ENCODE measurements around the gene EPM2AIP1.
"Not testable (repeated sequence)": the region's sequence is repeated elsewhere in the genome, so short reads cannot be mapped to it uniquely, and the experiment has no call there.

EPM2AIP1 gene

DNA sequence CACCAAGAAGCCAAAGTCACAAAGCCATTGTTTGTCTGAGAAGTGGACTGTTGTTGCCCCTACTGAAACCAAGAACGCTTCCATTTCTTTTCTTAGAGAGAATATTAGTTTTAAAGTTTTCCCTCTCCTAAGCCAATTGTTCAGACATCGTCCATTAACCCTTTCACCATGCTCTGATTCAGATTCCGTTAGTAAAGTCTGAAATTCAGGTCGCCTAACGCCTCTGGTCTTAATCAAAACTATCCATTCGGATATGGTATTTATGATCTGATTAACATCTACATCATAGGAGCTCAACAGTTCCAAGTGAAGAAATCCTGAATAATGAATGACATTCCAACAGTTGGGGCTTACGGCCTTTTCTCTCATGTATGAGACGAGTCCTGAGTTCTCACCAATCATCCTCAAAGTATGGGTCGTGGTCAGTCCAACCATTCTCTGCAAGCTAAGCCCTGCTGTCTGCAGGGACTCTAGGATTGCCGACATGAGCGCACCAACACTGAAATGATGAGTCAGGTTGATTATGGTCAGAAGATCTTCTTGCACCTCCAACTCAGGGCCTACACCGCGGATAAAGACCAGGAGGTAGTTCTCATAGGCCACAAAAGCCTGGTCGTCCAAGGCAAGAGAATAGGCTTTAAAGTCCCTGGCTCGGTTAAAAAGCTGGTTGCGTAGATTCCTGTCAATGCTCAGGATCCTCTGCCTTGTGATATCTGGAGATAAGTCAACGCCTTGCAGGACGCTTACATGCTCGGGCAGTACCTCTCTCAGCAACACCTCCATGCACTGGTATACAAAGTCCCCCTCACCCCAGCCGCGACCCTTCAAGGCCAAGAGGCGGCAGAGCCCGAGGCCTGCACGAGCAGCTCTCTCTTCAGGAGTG is 767 bp downstream of the EPM2AIP1 start:
- peak; percentile 59 for DNase-seq

DNA sequence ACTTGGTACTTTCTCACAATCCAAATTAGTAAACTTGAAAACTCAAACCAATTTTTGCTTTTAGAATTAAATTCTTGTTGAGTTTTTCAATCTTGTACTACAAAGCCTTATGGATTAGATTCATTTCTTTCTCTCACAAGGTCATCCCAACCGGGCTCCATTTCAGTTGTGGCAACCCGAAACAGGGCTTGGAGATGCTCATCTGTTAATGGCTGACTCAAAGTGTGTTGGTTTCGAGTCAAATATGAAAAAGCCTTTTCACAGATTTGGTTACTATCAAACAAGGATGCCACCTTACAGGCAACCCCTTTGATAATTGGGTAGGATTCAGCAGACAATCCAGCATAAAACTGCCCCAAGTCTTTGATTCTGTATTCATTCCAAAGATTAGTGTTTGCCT is 1.8 kb downstream of the EPM2AIP1 start:
- DNase-seq: no peak

DNA sequence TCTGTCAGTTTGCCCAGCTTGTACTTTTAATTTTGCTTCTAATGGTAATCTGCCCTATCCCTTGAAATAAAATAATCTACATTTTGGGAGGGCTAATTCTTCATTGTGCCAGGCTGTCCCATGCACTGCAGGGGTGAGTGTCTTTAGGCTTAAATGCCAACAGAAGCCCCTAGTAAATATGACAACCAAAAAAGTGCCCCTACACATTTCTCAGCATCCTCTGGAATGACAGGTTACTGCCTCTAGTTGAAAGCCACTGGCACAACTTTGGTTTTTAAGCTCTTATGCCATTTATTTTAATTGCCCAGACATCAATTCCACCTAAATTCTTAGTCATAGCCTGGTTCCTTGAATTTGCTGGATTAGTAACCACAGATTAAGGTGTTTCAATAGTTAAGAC is 3.4 kb downstream of the EPM2AIP1 start:
- no peak for DNase-seq

DNA sequence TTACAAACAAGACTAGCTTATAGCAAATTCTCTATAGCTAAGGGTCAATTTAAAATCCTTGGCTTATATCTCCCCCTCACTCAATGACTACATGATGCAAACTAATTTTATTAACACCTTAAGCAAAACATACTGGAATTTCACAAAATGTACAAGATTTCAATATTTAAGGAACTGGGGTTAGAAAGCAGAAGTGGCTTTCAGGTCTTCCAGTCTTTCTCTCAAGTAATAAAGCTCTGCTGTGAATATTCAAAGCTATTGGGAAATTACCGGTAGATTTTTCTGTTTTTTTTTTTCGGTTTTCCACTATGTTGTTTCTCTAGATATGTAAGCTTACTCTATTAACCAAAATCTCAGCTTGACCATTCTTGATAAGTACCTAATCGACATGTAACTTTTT is 3.9 kb downstream of the EPM2AIP1 start:
- DNase-seq: no peak

DNA sequence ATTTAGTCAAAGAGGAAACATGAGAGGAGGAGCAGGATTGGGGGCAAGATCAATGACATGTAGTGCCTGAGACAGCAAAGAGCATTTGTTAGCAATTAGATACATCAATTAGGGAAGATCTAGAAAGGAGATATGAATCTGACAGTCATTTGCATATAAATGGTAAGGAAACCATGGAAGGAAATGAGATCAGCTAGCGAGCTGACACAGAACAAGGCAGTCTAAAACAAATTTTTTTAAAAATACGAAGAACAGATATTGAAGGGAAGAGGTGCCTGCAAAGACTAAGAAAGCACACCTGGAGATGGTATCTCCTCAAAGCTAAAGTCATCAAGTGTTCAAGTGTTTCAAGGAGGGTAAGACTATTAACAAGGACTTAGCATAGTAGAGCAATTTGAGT is 4.6 kb downstream of the EPM2AIP1 start:
- DNase-seq: no peak

DNA sequence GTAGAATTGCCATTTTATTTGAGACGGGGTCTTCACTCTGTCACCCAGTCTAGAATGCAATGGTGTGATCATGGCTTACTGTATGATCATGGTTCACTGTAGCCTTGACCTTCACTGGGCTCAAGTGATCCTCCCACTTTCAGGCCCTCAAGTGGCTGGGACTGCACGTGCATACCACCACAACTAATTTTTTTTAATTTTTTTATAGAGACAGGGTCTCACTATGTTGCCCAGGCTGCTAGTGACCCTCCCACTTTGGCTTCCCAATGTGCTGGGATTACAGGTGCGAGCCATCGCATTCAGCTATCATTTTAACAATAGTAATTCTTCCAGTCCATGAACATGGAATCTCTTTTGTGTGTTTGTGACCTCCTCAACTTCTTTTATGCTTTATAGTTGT is 11.9 kb downstream of the EPM2AIP1 start:
- no peak for DNase-seq

DNA sequence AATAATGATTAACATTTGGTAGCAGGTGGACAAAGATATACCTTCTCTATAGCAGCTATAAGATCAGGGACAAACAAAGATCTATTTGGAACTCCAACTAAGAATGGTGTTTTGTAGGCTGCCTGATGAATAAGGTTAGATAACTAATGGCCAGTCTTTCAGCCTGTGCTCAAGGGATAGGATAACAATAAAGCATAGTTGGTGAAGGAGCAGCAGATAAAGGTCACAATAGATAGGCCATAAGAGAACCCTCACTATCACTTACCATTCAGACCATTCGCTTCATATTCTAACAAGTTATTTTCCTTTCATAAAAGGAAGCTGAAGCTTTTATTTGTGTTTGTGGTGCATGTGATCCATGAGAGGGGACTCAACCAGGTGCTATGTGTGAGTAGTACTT is 19.8 kb downstream of the EPM2AIP1 start:
- no peak for DNase-seq

DNA sequence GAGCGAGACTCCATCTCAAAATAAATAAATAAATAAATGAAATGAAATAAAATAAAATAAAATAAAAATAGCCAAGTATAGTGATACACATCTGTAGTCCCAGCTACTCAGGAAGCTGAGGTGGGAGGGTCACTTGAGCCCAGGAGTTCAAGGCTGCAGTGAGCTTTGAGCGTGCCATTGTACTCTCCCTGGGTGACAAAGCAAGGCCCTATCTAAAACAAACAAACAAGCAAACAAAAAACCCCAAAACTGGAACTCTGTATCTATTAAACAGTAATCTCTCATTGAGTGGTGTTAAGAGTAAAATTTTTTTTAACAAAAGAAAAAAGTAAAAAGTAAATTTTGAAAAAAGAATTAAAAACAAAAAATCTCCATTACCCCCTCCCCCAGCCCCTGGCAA is 20.8 kb downstream of the EPM2AIP1 start:
- no peak for DNase-seq

DNA sequence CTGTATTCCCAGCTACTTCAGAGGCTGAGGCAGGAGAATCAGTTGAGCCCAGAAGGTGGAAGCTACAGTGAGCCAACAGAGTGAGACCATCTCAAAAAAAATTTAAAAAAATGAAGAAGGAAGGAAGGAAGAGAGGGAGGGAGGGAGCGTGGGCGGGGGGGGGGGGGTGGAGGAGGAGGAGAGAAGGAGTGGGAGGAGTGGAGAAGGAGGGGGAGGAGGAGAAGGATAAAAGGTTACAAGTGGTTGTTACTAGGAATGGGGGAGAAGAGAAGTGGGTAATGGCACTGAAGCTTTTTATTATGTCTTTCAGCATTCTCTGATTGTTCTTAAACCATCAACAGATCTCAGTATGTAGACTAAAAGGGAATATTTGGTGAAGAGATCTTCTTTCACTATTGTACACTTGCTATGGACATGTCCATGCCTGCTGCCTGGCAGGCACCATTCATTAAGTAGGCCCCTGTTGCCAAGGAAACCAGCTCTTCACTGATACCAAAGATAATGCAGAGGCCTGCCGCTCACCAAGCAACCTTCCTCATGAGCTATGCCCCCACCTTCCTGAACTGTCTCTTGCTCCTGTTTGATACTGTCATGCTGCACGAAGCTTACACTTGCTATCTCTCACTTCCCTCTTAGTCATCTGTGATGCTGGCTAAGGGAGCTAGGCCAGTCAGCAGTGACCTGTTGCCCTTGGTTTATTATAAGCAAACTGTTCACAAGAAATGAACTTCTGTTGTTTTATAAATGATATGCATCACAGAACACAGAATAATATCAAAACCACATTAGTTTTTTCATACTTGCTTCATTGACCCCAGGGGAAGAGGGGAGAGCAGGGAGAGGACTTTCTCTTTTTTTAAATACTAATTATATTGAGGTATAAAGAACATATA is 23.1 kb downstream of the EPM2AIP1 start:
- DNase-seq: peak; percentile 81

DNA sequence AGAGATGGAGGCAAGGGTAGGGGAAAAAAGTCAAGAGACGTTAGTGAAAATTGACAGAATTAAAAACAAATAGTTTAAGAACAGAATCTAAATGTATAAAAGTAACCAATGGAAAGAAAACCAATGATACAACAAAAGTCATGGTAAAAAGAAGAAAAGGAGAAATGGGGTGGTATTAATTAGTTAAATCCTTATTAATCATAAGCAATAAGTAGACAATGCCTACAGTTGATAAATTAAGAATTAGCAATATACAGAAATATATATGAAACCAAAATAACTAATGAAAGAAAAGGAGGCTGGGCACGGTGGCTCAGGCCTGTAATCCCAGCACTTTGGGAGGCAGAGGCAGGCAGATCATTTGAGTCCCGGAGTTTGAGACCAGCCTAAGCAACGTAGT is 23.8 kb downstream of the EPM2AIP1 start:
- DNase-seq: no peak

DNA sequence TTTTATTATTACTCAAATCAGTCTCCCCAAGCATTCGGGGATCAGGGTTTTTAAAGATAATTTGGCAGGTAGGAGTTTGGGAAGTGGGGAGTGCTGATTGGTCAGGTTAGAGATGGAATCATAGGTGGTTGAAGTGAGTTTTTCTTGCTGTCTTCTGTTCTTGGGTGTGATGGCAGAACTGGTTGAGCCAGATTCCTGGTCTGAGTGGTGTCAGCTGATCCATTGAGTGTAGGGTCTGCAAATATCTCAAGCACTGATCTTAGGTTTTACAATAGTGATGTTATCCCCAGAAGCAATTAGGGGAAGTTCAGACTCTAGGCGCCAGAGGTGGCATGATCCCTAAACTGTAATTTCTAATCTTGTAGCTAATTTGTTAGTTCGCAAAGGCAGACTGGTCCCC is 27.5 kb downstream of the EPM2AIP1 start:
- DNase-seq: no peak

DNA sequence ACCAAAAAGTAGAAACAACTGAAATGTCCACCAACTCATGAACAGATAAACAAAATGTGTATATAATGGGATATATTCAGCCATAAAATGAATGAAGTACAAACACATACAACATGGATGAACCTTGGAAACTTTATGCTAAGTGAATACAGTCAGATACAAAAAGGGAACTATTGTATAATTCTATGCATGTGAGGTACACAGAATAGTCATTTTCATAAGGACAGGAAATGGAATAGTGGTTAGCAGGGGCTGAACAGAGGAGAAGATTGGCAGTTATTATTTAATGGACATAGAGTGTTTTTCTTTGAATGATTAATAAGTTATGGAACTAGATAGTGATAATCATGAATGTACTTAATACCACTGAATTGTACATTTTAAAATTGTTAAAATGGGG is 28.1 kb downstream of the EPM2AIP1 start:
- no peak for DNase-seq

DNA sequence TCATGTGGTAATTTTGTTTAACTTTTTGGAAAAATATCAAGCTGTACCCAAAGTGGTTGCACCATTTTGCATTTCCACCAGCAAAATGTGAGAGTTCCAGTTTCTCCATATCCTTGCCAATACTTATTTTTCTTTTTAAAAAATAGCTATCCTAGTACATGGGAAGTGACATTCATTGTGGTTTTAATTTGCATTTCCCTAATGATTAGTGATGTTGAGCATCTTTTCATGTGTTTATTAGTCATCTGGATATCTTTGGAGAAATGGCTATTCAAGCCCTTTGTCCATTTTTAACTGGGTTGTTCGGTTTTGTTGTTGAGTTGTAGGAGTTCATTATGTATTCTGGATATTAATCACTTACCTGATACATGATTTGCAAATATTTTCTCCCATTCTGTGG is 28.6 kb downstream of the EPM2AIP1 start:
- no peak for DNase-seq

DNA sequence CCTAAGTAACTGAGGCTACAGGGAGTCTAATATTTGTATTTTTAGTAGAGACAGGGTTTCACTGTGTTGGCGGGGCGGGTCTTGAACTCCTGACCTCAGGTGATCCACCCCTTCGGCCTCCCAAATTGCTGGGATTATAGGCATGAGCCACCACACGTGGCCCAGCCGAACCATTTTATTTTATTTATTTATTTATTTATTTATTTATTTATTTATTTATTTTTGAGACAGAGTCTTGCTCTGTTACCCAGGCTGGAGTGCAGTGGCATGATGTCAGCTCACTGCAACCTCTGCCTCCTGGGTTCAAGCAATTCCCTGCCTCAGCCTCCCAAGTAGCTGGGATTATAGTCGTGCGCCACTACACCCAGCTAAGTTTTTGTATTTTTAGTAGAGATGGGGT is 29.9 kb downstream of the EPM2AIP1 start:
- not testable (repeated sequence) for DNase-seq

DNA sequence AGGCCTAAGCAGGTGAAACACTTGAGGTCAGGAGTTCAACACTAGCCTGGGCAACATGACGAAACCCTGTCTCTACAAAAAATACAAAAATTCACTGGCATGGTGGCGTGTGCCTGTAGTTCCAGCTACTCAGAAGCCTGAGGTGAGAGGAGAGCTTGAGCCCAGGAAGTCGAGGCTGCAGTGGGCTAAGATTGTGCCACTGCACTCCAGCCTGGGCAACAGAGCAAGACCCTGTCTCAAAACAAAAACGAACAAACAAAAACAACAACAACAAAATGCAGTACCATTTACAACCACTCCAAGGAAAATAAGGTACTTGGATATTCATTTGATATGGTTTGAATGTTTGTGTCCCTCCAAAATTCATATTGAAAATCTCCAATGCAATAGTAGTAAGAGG is 32.4 kb downstream of the EPM2AIP1 start:
- no peak for DNase-seq

DNA sequence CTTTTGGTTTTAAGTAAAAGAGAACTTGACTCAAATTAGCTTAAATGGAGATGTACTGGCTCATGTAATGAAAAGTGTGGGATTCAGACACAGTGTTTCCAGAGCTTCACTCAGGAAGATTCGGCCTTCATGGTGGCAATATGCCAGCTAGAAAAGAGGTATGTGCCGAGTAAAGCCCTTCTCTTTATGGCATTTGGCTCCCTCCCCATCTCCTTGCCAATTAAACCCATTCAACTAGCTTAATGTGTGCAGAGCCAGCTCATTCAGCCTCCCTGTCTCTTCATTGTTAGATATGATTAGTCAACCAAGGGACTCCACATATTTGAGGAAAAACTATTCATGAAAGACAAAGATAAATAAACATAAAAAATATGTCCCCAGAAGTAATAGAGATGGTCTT is 33.1 kb downstream of the EPM2AIP1 start:
- peak; percentile 28 for DNase-seq

DNA sequence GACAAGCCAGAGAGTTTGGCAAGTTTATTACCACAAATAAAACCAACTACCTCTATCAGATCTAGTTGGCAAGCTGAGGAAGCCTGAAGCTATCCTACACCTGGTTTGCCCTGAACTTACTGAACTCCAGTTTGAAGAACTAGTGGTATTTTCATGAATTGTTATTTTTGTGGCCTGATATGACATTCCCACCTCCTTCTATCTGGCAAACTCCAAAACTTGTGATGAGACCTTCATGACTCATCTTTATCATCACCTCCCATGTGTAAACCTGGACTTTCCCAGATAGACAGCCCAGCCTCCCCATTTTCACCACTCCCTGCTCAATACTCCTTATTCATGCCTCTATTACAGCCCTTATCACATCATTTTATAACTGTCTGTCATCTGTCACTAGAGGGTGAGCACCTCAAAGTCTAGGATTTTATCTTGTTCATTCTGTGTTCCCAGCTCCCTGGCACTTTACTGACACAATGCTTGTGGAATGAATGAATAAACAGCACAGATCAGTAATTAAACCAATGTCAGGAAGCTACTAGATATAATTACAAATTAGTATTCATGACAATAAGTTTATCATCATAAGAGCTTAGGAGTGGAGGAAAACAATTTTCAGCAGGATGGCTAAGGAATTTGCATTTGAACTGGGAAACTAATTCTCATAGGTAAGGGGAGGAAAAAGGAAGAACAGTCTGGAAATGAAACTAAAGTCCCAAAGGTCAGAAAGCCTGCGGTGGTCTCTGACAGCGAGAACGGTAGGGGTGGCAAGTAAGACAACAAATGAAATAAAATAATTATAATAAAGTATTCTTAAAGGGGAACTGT is 34.9 kb downstream of the EPM2AIP1 start:
- DNase-seq: peak; percentile 66

DNA sequence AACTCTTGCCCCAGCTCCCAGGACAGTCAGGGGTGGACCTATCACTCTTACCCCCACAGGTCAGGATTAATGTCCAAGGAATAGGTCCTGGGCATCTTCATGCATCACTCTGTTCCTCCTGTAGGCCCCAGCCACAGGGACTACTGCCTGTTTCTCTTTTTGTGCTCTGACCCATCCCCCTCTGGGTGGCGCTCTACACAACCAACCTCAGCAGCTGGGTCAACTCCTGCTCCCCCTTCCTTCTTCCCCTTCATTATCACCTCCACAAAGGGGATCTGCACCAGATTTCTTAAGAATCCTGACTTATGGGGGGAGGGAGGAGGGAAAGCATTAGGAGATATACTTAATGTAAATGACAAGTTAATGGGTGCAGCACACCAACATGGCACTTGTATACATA is 35.9 kb downstream of the EPM2AIP1 start:
- DNase-seq: no peak

DNA sequence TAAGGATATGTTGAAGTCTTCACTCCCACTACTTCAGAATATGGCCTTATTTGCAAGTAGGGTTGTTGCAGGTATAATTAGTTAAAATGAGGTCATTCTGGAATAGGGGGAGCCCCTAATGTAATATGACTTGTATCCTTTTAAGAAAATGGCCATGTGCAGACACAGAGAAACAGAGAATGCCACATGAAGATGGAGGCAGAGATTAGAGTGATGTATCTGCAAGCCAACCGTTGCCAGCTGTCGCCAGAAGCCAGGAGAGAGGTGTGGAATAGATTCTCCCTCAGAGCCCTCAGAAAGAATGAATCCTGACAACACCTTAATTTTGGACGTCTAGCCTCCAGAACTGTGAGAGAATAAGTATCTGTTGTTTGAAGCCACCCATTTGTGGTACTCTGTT is 36.8 kb downstream of the EPM2AIP1 start:
- DNase-seq: no peak

DNA sequence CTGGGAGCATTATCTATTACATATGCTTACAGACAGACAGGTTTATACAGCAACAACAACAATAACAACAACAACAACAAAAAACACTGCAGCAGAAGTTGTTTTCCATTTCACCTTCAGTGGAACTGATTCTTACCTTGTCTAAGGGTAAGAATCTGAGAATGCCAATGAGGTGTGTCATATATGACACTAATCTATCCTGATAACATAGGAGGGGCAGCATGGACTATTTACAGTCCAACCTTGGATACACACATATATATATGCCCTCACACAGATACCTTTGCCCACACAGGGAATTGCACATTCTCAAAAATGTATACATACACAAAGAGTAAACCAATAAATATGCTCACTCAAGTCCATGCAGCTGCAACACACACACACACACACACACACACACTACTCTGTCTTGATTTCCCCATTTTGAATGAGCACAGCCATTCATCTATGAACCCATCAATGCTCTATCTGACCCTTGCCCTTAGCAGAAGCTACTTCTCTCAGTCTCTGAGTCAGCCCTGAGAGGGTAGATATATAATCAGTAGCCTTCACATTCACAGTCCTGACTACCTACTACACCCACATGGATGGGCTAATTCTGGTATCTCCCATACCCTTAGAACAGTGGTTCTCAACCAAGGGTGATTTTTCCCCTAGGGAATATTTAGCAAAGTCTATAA is 38.3 kb downstream of the EPM2AIP1 start:
- no peak for DNase-seq

DNA sequence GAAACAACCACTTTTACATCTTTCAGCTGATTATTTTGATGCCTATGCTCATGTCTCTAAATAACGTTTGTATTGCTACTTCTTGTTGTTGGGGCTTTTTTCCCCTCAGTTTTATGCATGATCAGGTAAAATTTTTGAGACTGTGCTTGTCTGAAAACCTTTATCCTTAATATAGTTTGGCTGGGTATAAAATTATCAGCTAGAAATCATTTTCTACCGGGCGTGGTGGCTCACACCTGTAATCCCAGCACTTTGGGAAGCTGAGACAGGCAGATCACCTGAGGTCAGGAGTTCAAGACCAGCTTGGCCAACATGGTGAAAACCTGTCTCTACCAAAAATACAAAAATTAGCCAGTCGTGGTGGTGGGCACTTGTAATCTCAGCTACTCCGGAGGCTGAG is 45.1 kb downstream of the EPM2AIP1 start:
- DNase-seq: not testable (repeated sequence)

DNA sequence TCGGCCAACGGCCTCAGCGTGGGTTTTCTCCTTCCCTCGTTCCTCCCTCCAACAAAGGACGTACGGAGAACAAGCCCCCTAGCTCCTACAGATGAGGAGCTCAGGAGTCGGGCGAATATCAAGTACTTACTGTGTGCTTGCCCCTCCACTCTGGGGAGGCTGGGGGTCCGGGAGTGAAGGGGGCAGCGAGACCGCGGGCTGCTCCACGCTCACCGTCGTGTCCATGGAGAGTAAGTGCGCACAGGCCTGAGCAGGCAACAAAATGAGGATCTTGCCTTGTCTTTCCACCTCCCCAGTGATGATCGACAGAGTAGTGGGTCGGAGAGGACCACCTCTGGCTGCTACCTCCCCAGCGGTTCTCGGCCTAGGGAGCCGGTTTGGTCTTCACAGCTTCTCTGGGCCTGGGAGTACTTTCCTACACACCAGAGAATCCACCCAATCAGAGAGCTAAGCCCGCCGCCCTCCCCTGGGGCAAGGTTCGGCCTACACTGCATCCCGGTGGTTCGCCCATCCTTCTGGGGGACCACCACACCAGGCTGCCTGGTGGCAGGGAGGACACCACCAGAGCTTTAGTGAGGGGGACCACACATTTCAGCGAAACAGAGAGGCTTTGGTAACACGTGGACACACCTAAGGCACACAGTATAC is 47.5 kb downstream of the EPM2AIP1 start:
- no peak for DNase-seq
